Thyroid gland (tissue), 4 donors: Measurements from ENCODE around the gene CTDP1.

Source experiments
- POLR2A ChIP-seq, 2 donors: fragments of 450-650 bp; IDR thresholded peaks; one replicate each; pipeline ENCODE4 v1.6.1; 2017; ENCODE audit warnings: antibody characterized with exemption in 2 of 2, mild to moderate bottlenecking in 2 of 2, moderate library complexity in 1 of 2
- TF ChIP-seq, protein P1 (sequence below), 6 experiments: fragments of 200-600 bp in 3 of 6; fragments of 450-650 bp in 3 of 6; sonication (generic) in 3 of 6; IDR thresholded peaks; one replicate each; pipeline ENCODE4 v1.5.1; 2016 to 2019; ENCODE audit warnings: antibody characterized with exemption in 6 of 6, mild to moderate bottlenecking in 2 of 6, inconsistent platforms in 1 of 6, moderate library complexity in 1 of 6

- no peak for TF ChIP-seq POLR2A (IDR thresholded peaks at IDR 0.05)
- TF ChIP-seq, protein P1, sequence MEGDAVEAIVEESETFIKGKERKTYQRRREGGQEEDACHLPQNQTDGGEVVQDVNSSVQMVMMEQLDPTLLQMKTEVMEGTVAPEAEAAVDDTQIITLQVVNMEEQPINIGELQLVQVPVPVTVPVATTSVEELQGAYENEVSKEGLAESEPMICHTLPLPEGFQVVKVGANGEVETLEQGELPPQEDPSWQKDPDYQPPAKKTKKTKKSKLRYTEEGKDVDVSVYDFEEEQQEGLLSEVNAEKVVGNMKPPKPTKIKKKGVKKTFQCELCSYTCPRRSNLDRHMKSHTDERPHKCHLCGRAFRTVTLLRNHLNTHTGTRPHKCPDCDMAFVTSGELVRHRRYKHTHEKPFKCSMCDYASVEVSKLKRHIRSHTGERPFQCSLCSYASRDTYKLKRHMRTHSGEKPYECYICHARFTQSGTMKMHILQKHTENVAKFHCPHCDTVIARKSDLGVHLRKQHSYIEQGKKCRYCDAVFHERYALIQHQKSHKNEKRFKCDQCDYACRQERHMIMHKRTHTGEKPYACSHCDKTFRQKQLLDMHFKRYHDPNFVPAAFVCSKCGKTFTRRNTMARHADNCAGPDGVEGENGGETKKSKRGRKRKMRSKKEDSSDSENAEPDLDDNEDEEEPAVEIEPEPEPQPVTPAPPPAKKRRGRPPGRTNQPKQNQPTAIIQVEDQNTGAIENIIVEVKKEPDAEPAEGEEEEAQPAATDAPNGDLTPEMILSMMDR (IDR thresholded peaks at IDR 0.05): no peak
Observed at GRCh38 chr18:79792988-79793355, 113.4 kb downstream of the CTDP1 start.
